GM12878 (cell line): ENCODE results near the gene EXOC4. TPM values are rescaled to one million over a fixed set of nuclear protein-coding genes. Genes with fewer than 3 reads are reported as not detected.

ENCODE experiments used
- ATAC-seq: fragments of 200-7000 bp; cut with Tn5 transposase; 3 replicates; pipeline ENCODE4 v1.9.1; 2020; ENCODE audit warnings: mild to moderate bottlenecking, moderate library complexity
- BruUV-seq: library from RNA; stranded (reverse); fragments of 400-500 nt; replicated peaks from 2 replicates; lab custom pipeline; 2021; lab: Mats Ljungman, UMichigan
- CTCF ChIA-PET: fragments of 300-600 bp; sonication (Branson Sonifier 250); formaldehyde crosslinking; extraction: SDS; loops from one replicate; lab custom pipeline; 2021; ENCODE audit warnings: inconsistent platforms; lab: Yijun Ruan, JAX
- POLR2A ChIA-PET: fragments of 350-600 bp; formaldehyde crosslinking; extraction: SDS; loops from one replicate; lab custom pipeline; 2021; ENCODE audit warnings: inconsistent platforms; lab: Charles Lee
- RAD21 ChIA-PET: fragments of 300-600 bp; sonication (Branson Sonifier 250); formaldehyde crosslinking; loops from one replicate; lab custom pipeline; 2023; ENCODE audit warnings: antibody characterized with exemption; ENCODE audit not compliant: unreplicated experiment; lab: Charles Lee
- SMC1A ChIA-PET: fragments of 300-600 bp; sonication (Branson Sonifier 250); formaldehyde crosslinking; loops from one replicate; lab custom pipeline; 2023; ENCODE audit not compliant: unreplicated experiment, uncharacterized antibody; lab: Charles Lee
- DNase-seq: peaks from one replicate; pipeline ENCODE4 v3.0.0-alpha.2; 2011; ENCODE audit warnings: low read depth, low spot score
- FAIRE-seq: peaks from 3 replicates; lab custom pipeline; 2011; peaks lifted over from hg19 to GRCh38; lab: Jason Lieb, UNC
- H2AFZ ChIP-seq: 2 replicates; pipeline ENCODE4 v1.6.0; 2011; ENCODE audit warnings: low read depth, low read length, control low read depth; ENCODE audit not compliant: control insufficient read depth
- H3K27ac ChIP-seq: 2 replicates; pipeline ENCODE4 v1.5.1; 2011; ENCODE audit warnings: control low read depth; ENCODE audit not compliant: control insufficient read depth, insufficient read depth
- H3K27me3 ChIP-seq, 2 experiments: replicated peaks in 1 of 2; 2 replicates each; pipeline versions ENCODE4 v1.6.0 to v1.6.1; 2011; ENCODE audit warnings: low read length in 1 of 2; ENCODE audit not compliant: control insufficient read depth in 2 of 2, insufficient read depth in 2 of 2
- H3K36me3 ChIP-seq, 2 experiments: 2 replicates each; pipeline ENCODE4 v1.5.1; 2011; ENCODE audit warnings: low read length in 1 of 2; ENCODE audit not compliant: control insufficient read depth in 2 of 2, insufficient read depth in 2 of 2
- H3K4me1 ChIP-seq: 2 replicates; pipeline ENCODE4 v1.6.1; 2011; ENCODE audit warnings: mild to moderate bottlenecking, low read length, moderate library complexity, mixed read lengths; ENCODE audit not compliant: control insufficient read depth, insufficient read depth
- H3K4me2 ChIP-seq: 2 replicates; pipeline ENCODE4 v1.6.0; 2011; ENCODE audit warnings: control low read depth; ENCODE audit not compliant: control insufficient read depth, insufficient read depth
- H3K4me3 ChIP-seq: fragments of 200-600 bp; sonication (generic); 2 replicates; pipeline ENCODE4 v1.5.1; 2016
- H3K79me2 ChIP-seq: 2 replicates; pipeline ENCODE4 v1.6.0; 2011; ENCODE audit warnings: low read length; ENCODE audit not compliant: control insufficient read depth, insufficient read depth
- H3K9ac ChIP-seq: 2 replicates; pipeline ENCODE4 v1.8.0; 2011; ENCODE audit warnings: low read length, control low read depth, mixed read lengths; ENCODE audit not compliant: control insufficient read depth, insufficient read depth
- H3K9me3 ChIP-seq: replicated peaks from 3 replicates; pipeline ENCODE4 v1.5.1; 2011; ENCODE audit warnings: mild to moderate bottlenecking, low read length; ENCODE audit not compliant: control insufficient read depth, insufficient read depth
- H4K20me1 ChIP-seq: 2 replicates; pipeline ENCODE4 v1.6.0; 2011; ENCODE audit not compliant: control insufficient read depth, insufficient read depth
- ATF3 ChIP-seq: IDR thresholded peaks from 2 replicates; pipeline ENCODE4 v1.6.1; 2011; ENCODE audit warnings: low read depth, mild to moderate bottlenecking, low read length, moderate library complexity, borderline replicate concordance; ENCODE audit errors: extremely low read depth
- BRCA1 ChIP-seq: IDR thresholded peaks from 2 replicates; pipeline ENCODE4 v1.6.1; 2011; ENCODE audit warnings: low read depth, low read length, improper control_type of control experiment
- CHD1 ChIP-seq: IDR thresholded peaks from 2 replicates; pipeline ENCODE4 v1.6.1; 2012; ENCODE audit warnings: low read depth, low read length, improper control_type of control experiment
- EGR1 ChIP-seq, 2 experiments: IDR thresholded peaks; 1 replicate in 1 of 2; 2 replicates in 1 of 2; pipeline ENCODE4 v1.6.1; 2011 to 2012; ENCODE audit warnings: low read depth in 2 of 2, low read length in 2 of 2, borderline replicate concordance in 1 of 2, mild to moderate bottlenecking in 1 of 2, moderate library complexity in 1 of 2
- GABPA ChIP-seq: IDR thresholded peaks from 2 replicates; pipeline ENCODE4 v1.6.1; 2014; ENCODE audit warnings: antibody characterized with exemption, low read depth, mild to moderate bottlenecking, inconsistent platforms
- IKZF2 ChIP-seq, 2 experiments: fragments of 450-650 bp; IDR thresholded peaks; 2 replicates each; pipeline ENCODE4 v1.6.1; 2017; ENCODE audit warnings: mild to moderate bottlenecking in 2 of 2, moderate library complexity in 2 of 2
- JUNB ChIP-seq: IDR thresholded peaks from 2 replicates; pipeline ENCODE4 v1.6.1; 2016; ENCODE audit warnings: antibody characterized with exemption, mild to moderate bottlenecking
- NFYA ChIP-seq: IDR thresholded peaks from 2 replicates; pipeline ENCODE4 v1.6.1; 2011; ENCODE audit warnings: low read depth, mild to moderate bottlenecking, low read length, improper control_type of control experiment, borderline replicate concordance
- NR2C1 ChIP-seq: fragments of 450-650 bp; IDR thresholded peaks from 2 replicates; pipeline ENCODE4 v1.6.1; 2017; ENCODE audit warnings: antibody characterized with exemption, mild to moderate bottlenecking, moderate library complexity
- REST ChIP-seq: IDR thresholded peaks from 2 replicates; pipeline ENCODE4 v1.6.1; 2012; ENCODE audit warnings: mild to moderate bottlenecking, low read depth, low read length
- RUNX3 ChIP-seq: IDR thresholded peaks from 2 replicates; pipeline ENCODE4 v1.6.1; 2012; ENCODE audit warnings: low read length, inconsistent platforms
- SIX5 ChIP-seq: IDR thresholded peaks from 2 replicates; pipeline ENCODE4 v1.6.1; 2011; ENCODE audit warnings: mild to moderate bottlenecking, low read depth, low read length, moderate library complexity; ENCODE audit not compliant: severe bottlenecking
- STAT3 ChIP-seq: IDR thresholded peaks from 2 replicates; pipeline ENCODE4 v1.6.1; 2011; ENCODE audit warnings: low read depth, low read length, improper control_type of control experiment
- USF1 ChIP-seq: IDR thresholded peaks from 2 replicates; pipeline ENCODE4 v1.6.1; 2011; ENCODE audit warnings: borderline replicate concordance, low read depth, mild to moderate bottlenecking, moderate library complexity, mixed read lengths, low read length; ENCODE audit not compliant: insufficient read depth; ENCODE audit errors: extremely low read length
- ZZZ3 ChIP-seq: IDR thresholded peaks from 2 replicates; pipeline ENCODE4 v1.6.1; 2011; ENCODE audit warnings: low read depth; ENCODE audit not compliant: control insufficient read depth, insufficient read length
- WGBS: methylation state at CpG from one replicate; pipeline ENCODE4 v1.1.6; 2016; ENCODE audit warnings: low lambda C conversion rate; ENCODE audit not compliant: insufficient replicate concordance, insufficient coverage; ENCODE audit errors: missing lambda C conversion rate; 5-methylcytosine and 5-hydroxymethylcytosine counted together
- in situ Hi-C: fragments of 300-500 bp; cut with MboI; formaldehyde crosslinking; loops from 9 replicates; pipeline ENCODE4 v1.14.3; 2018; ENCODE audit warnings: mixed read lengths
- intact Hi-C: fragments of 100-400 bp; cut with micrococcal nuclease; formaldehyde crosslinking; loops from one replicate; pipeline ENCODE4 v1.14.2; 2022; ENCODE audit not compliant: unreplicated experiment
- polyA plus RNA-seq, 11 experiments: library from polyadenylated mRNA; depleted of rRNA in 4 of 11; unstranded in 6 of 11; stranded (reverse) in 5 of 11; fragments of >200 nt; fragmentation: Nextera tagmentation in 4 of 11; fragmentation: Illumina TruSeq in 1 of 11; extraction: Ambion mirVana in 4 of 11; extraction: Trizol in 1 of 11; gene quantifications; 1 replicate in 1 of 11; 2 replicates in 10 of 11; pipeline versions ENCODE4 v1.2.1 to v1.2.3, GENCODE V29; 2011 to 2016; ENCODE audit warnings: inconsistent platforms in 2 of 11, missing spikeins in 2 of 11, low read depth in 1 of 11
- total RNA-seq, 4 experiments: library from RNA; depleted of rRNA in 3 of 4; stranded (reverse); fragments of >200 nt in 3 of 4; fragmentation: Illumina TruSeq in 1 of 4; extraction: Trizol in 1 of 4; gene quantifications; 2 replicates each; pipeline versions ENCODE4 v1.2.1 to v1.2.3, GENCODE V29; 2013 to 2021
- TF ChIP-seq, protein P1 (sequence below): IDR thresholded peaks from 2 replicates; pipeline ENCODE4 v1.6.1; 2011; ENCODE audit warnings: low read depth, low read length, improper control_type of control experiment, borderline replicate concordance

EXOC4 gene
- total and polyA plus RNA-seq, 10 of the 15 experiments (the other 5 are each of a cell fraction or from before 2014, with no cell fraction given): 13.2 to 44.5 (median 29.6) TPM

GRCh38 chr7:133783276-133783675, 530.4 kb downstream of the EXOC4 start:
- Histone ChIP-seq H3K36me3 (no peaks in the 10 kb centered on the region), H3K79me2 (no peaks in the 10 kb centered on the region), H3K4me3 (no peak overlapping the region), H3K27me3 (no peaks in the 10 kb centered on the region), H3K9me3 (peaks cover 2% of the 10 kb centered on the region; the same call in 2 of the 3 replicates), H3K4me1 (no peaks in the 10 kb centered on the region), H3K27ac (no peak overlapping the region), H3K9ac (no peak overlapping the region), H4K20me1 (no peaks in the 10 kb centered on the region; the same call in 1 of the 2 replicates), H2AFZ (no peak overlapping the region), H3K4me2 (no peak overlapping the region)
- RAD21 ChIA-PET: no interaction called here
- in situ Hi-C loops (no loop called here), intact Hi-C loops (no loop called here)
- BruUV-seq: no TSS peak
- DNase-seq (no peak), FAIRE-seq (no peak), ATAC-seq (no peak)
- CTCF ChIA-PET: no interaction called here
- 97% methylated on average over 2 of the region's 2 CpGs for WGBS
- SMC1A ChIA-PET: no interaction called here
- POLR2A ChIA-PET: no interaction called here
- TF ChIP-seq RUNX3 (no peak), GABPA (no peak), NR2C1 (no peak), USF1 (no peak), JUNB (no peak), ATF3 (no peak), NFYA (no peak), EGR1 (IDR thresholded peaks at IDR 0.05; ENCODE audit: borderline replicate concordance in 1 of 2, low read depth in 2 of 2, low read length in 2 of 2) (no peak), ZZZ3 (no peak), BRCA1 (no peak), IKZF2 (IDR thresholded peaks at IDR 0.05) (no peak), CHD1 (no peak), SIX5 (no peak), REST (no peak), STAT3 (no peak)
- TF ChIP-seq, protein P1, sequence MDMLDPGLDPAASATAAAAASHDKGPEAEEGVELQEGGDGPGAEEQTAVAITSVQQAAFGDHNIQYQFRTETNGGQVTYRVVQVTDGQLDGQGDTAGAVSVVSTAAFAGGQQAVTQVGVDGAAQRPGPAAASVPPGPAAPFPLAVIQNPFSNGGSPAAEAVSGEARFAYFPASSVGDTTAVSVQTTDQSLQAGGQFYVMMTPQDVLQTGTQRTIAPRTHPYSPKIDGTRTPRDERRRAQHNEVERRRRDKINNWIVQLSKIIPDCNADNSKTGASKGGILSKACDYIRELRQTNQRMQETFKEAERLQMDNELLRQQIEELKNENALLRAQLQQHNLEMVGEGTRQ: no peak
